Thyroid gland (tissue), 4 donors: ENCODE data around the gene LCE6A.

Experiments
- CTCF ChIP-seq, 6 experiments: fragments of 200-600 bp in 3 of 6; fragments of 450-650 bp in 3 of 6; sonication (generic) in 3 of 6; IDR thresholded peaks; one replicate each; pipeline ENCODE4 v1.5.1; 2016 to 2019; ENCODE audit warnings: antibody characterized with exemption in 6 of 6, mild to moderate bottlenecking in 2 of 6, inconsistent platforms in 1 of 6, moderate library complexity in 1 of 6
- POLR2A ChIP-seq, 2 donors: fragments of 450-650 bp; IDR thresholded peaks; one replicate each; pipeline ENCODE4 v1.6.1; 2017; ENCODE audit warnings: antibody characterized with exemption in 2 of 2, mild to moderate bottlenecking in 2 of 2, moderate library complexity in 1 of 2

DNA sequence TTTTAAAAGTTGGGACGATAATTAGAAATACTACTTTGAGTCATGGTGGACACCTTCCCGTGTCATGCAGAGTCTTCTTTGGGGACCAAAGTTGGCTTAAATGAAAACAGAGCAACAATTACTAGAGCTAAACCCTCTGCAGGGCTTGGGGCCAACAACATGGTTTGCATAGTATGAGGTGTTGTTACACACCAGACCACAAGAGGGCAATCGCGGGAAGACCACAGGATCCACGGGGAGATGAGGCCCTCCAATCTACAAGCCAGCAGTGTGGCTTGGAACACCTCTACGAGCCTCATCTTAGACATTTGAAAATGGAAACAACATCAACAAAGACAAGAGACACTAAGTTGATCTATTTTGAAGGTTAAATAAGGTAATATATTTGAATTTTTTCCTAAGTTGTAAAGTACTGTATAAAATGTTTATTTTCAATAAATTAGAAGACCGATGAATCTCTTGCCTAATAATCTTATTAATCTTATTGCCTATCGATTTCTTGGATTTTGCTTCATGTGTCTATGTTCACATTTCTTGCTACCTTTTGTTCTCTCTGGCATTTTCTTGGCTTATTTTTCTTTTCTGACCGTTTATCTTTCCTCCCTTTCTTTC lies 27.3 kb downstream of the LCE6A start:
- TF ChIP-seq CTCF (IDR thresholded peaks at IDR 0.05) (peak; percentile 36 to 85 (median 58)), POLR2A (IDR thresholded peaks at IDR 0.05) (no peak)
